Colonic mucosa (tissue), 4 donors: ENCODE measurements around the gene MYO7A. TPM values are rescaled to one million over a fixed set of nuclear protein-coding genes. Genes with fewer than 3 reads are reported as not detected.

Experiments
- DNase-seq: peaks from one replicate; pipeline ENCODE4 v3.0.0-alpha.2; 2020
- H3K27ac ChIP-seq: fragments of 200-600 bp; one replicate; pipeline ENCODE4 v1.8.0; 2021
- H3K27me3 ChIP-seq: fragments of 200-600 bp; one replicate; pipeline ENCODE4 v1.8.0; 2021
- H3K36me3 ChIP-seq: fragments of 200-600 bp; one replicate; pipeline ENCODE4 v1.8.0; 2021
- H3K4me1 ChIP-seq: fragments of 200-600 bp; one replicate; pipeline ENCODE4 v1.8.0; 2021; ENCODE audit warnings: mild to moderate bottlenecking
- H3K4me3 ChIP-seq: fragments of 200-600 bp; one replicate; pipeline ENCODE4 v1.8.0; 2021
- H3K9ac ChIP-seq, 2 donors: one replicate each; pipeline ENCODE4 v1.7.0; 2013; ENCODE audit warnings: control low read depth in 2 of 2, low read depth in 2 of 2, low read length in 2 of 2
- H3K9me3 ChIP-seq: fragments of 200-600 bp; one replicate; pipeline ENCODE4 v1.8.0; 2021
- intact Hi-C: fragments of 100-400 bp; cut with DNase I; formaldehyde crosslinking; loops from one replicate; pipeline ENCODE4 v1.14.1; 2022
- total RNA-seq, 2 donors: library from RNA; stranded (reverse); fragmentation: NEBNext Ultra II Directional in 1 of 2; extraction: Animal tissue kit (Norgen Biotek cat#: 25700) in 1 of 2; gene quantifications; one replicate each; pipeline ENCODE4 v1.2.1, GENCODE V29; 2021
- TF ChIP-seq, protein P1 (sequence below): fragments of 200-600 bp; IDR thresholded peaks from one replicate; pipeline ENCODE4 v1.8.0; 2022; ENCODE audit warnings: antibody characterized with exemption, mild to moderate bottlenecking
- donor health status: healthy.
- donor health status: DM: no; HTN: no; CAD: no.
- donor health status: DM: no; HTN: no; CAD: no.

Gene MYO7A
- total RNA-seq, 2 donors from 2014 or later, result 3.8 to 4.1 TPM

DNA sequence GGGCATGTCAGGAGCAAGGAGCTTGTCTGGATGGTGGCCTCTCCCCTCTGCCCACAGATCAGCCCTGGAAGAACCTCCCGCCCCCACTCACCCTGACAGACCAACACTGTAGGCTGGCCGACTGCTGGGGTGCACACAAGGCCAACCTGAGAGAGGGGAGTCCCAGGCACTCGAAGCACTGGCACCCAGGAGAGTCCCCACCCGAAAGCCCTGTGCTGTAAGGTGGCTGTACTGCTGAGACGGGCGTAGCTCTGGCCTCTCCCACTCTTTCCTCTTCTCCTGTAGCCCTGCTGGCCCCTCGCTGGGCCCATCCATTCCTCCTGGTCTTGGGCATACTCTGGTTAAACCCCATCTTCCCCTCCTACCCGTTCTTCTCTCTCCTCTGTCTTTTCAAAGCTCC, 39.7 kb downstream of the MYO7A start:
- TF ChIP-seq, protein P1, sequence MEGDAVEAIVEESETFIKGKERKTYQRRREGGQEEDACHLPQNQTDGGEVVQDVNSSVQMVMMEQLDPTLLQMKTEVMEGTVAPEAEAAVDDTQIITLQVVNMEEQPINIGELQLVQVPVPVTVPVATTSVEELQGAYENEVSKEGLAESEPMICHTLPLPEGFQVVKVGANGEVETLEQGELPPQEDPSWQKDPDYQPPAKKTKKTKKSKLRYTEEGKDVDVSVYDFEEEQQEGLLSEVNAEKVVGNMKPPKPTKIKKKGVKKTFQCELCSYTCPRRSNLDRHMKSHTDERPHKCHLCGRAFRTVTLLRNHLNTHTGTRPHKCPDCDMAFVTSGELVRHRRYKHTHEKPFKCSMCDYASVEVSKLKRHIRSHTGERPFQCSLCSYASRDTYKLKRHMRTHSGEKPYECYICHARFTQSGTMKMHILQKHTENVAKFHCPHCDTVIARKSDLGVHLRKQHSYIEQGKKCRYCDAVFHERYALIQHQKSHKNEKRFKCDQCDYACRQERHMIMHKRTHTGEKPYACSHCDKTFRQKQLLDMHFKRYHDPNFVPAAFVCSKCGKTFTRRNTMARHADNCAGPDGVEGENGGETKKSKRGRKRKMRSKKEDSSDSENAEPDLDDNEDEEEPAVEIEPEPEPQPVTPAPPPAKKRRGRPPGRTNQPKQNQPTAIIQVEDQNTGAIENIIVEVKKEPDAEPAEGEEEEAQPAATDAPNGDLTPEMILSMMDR, result no peak
- Histone ChIP-seq H3K9me3 (no peaks in the 10 kb centered on the region), H3K27ac (no peak overlapping the region), H3K36me3 (no peaks in the 10 kb centered on the region), H3K4me1 (no peaks in the 10 kb centered on the region), H3K9ac (no peak overlapping the region), H3K4me3 (no peak overlapping the region), H3K27me3 (no peaks in the 10 kb centered on the region)
- no peak for DNase-seq
- intact Hi-C loops, result no loop called here

DNA sequence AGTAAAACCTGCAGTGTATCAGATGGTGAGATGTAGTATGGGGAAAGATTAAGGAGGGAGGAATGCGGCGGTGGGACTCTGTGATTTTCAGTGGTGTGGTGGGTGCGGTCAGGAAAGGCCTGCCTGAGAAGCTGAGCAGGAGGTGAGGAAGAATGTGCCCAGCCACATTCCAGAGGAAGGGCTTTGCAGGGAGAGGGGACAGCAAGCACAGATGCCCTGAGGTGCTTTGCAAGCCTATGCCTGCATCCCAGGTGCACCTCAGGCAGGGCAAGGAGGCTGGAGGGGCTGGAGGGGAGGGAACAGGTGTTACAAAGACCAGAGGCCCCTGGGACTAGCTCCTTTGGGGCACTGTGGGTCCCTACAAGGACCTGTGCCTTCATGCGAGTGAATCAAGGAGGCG, 42.1 kb downstream of the MYO7A start:
- no peak overlapping the region for H3K9ac ChIP-seq

DNA sequence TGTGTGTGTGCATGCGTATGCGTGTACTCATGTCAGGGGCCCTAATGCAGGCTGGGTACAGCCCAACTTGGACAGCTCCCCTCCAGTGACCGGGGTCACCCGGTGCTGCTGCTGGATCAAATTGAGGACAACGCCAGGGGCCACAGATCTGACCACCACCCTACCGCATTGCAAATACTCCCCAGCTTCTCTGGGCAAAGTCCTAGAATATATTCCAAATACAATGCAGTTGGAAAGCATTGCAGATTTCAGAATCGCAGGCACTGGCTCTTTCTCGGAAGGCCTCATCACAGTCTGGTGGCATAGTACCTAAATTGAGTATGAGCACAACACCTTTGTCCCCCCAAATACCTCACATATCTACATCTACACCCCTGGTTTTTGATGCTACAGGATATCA, 43.2 kb downstream of the MYO7A start:
- no peak for DNase-seq
- TF ChIP-seq, protein P1, result no peak
- no peak overlapping the region for H3K4me3 ChIP-seq

More for the DNA sequence above, 42.1 kb downstream of the MYO7A start:
- Histone ChIP-seq H3K4me3 (no peak overlapping the region), H3K27ac (no peak overlapping the region), H3K27me3 (no peaks in the 10 kb centered on the region), H3K9me3 (no peaks in the 10 kb centered on the region), H3K4me1 (no peaks in the 10 kb centered on the region), H3K36me3 (no peaks in the 10 kb centered on the region)
- intact Hi-C loops, result no loop called here
- no peak for DNase-seq
- TF ChIP-seq, protein P1, result no peak

DNA sequence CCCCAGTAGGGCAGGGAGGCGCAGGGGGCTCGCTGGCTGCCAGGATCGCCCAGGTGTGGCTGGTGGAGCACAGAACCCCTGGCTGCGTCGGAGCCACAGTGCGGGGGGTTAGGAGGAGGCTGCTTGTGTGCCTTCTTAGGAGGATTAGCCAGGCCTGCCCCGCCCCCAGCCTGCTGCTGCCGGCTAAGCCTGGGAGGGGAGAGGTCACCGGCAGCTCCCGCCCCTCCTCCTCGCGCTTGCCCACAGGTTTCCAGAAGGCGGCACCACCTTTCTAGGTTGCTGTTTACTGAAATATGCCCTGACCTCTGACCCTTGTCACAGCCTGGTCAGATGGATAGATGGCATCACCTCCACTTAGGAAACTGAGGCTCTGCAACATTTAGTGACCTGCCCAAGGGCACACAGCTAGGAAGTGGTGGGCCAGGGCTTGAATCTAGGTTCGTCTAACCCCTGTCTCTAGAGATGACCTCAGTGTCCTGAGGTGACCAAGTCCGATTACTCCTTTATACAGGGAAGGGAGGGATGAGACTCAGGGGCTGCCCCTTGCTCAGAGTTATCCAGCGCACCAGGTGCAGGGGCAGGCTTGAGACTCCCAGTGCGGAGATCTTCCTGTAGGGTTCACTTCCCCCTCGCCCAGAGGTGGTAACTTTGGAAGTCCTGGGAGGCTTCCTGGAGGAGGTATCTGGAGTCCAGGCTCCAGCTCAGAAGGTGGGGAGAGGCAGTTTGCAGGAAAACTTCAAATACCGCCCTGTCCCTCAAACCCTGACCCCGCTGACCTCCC, 44.0 kb downstream of the MYO7A start:
- Histone ChIP-seq H3K4me1 (no peaks in the 10 kb centered on the region), H3K36me3 (no peaks in the 10 kb centered on the region), H3K27ac (no peak overlapping the region), H3K27me3 (no peaks in the 10 kb centered on the region), H3K9ac (no peak overlapping the region), H3K9me3 (no peaks in the 10 kb centered on the region), H3K4me3 (no peak overlapping the region)
- intact Hi-C loops, result no loop called here
- TF ChIP-seq, protein P1, result no peak
- DNase-seq, result no peak

More for the DNA sequence above, 43.2 kb downstream of the MYO7A start:
- no peak overlapping the region for H3K27ac ChIP-seq
- intact Hi-C loops, result no loop called here
- H3K36me3 ChIP-seq, result no peaks in the 10 kb centered on the region
- H3K4me1 ChIP-seq, result no peaks in the 10 kb centered on the region
- H3K9ac ChIP-seq, result no peak overlapping the region
- no peaks in the 10 kb centered on the region for H3K9me3 ChIP-seq
- no peaks in the 10 kb centered on the region for H3K27me3 ChIP-seq

DNA sequence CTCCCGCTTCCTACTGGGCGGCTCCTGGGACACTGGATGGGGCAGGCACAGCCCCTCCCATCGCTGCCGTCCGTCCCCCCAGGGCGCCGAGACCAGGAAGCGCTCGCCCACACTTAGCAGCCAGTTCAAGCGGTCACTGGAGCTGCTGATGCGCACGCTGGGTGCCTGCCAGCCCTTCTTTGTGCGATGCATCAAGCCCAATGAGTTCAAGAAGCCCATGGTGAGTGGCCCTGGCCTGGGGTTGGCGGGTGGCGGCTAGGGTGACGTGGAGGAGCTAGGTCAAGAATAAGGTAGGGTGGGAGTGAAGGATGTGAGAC, 44.6 kb downstream of the MYO7A start:
- Histone ChIP-seq H3K4me3 (no peak overlapping the region), H3K27me3 (no peaks in the 10 kb centered on the region), H3K4me1 (no peaks in the 10 kb centered on the region), H3K9me3 (no peaks in the 10 kb centered on the region), H3K27ac (no peak overlapping the region), H3K9ac (no peak overlapping the region), H3K36me3 (no peaks in the 10 kb centered on the region)
- intact Hi-C loops, result no loop called here
- DNase-seq, result no peak
- TF ChIP-seq, protein P1, result no peak
